Measurements from ENCODE around the gene NOTUM.

The NOTUM gene

DNA sequence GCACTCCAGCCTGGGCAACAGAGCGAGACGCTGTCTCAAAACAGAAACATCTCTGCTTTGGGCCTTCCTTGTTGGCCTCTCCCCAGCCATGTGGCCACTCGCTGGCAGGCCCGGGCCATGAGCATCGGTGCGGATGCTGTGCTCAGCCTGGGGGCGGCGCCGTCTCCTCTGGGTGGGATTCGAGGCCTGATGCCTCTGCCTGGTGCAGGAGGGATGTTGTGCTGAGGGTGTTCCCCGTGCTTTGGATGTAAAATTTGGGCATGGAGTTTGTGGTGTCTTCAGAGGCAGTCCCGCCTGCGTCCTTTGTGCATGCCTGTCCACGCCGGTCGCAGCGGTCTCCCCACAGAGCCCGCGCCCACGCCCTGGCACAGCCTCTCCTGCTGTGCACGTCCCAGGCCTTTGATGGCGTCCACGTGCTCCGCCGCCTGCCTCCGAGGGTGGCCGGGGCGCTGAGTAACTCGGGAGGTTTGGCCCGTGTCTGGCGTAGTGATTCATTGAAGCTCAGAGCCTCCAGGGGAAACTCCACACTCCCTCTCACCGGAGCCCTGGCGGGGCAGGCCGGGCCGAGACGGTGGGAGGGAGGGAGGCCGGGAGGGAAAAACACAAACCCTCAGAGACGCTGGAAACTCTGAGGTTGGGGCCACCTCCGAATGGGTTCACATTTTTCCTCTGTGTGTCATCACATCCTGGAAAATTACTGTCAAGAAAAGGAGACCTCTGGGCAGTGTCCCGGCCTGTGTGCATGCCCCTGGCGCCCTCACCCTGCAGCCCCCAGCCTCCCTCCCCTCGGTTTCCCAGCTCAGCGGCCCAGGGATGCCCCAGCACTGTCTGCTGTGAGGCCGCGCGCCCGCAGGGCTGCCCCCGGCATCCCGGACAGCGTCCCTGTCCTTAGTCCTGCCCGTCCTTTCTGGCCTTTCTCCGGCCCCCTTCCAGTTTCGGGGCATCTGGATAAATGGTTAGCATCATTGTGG, 42.7 kb upstream of the NOTUM start:
- H3K4me1 ChIP-seq (ENCODE audit: control insufficient read depth in 5 of 5, insufficient read depth in 5 of 5, low read length in 5 of 5), result peaks cover 8 to 32% (median 19%) of the 10 kb centered on the region in 5 donors
- no peak overlapping the region for H3K9ac ChIP-seq (ENCODE audit: low read length in 5 of 5)
- no peak overlapping the region for H3K27ac ChIP-seq (ENCODE audit: low read depth, low read length)
- H3K4me3 ChIP-seq (ENCODE audit: low read depth in 1 of 5, low read length in 5 of 5), result no peak overlapping the region
- no peaks in the 10 kb centered on the region for H3K9me3 ChIP-seq (ENCODE audit: control insufficient read depth in 5 of 5, low read length in 5 of 5)
- H3K27me3 ChIP-seq (ENCODE audit: control insufficient read depth in 5 of 5, insufficient read depth in 4 of 5, low read length in 5 of 5), result no peaks in the 10 kb centered on the region
- H3K36me3 ChIP-seq (ENCODE audit: control insufficient read depth in 5 of 5, insufficient read depth in 5 of 5, low read length in 5 of 5), result peaks cover 0 to 6% (median 0%) of the 10 kb centered on the region in 5 donors

DNA sequence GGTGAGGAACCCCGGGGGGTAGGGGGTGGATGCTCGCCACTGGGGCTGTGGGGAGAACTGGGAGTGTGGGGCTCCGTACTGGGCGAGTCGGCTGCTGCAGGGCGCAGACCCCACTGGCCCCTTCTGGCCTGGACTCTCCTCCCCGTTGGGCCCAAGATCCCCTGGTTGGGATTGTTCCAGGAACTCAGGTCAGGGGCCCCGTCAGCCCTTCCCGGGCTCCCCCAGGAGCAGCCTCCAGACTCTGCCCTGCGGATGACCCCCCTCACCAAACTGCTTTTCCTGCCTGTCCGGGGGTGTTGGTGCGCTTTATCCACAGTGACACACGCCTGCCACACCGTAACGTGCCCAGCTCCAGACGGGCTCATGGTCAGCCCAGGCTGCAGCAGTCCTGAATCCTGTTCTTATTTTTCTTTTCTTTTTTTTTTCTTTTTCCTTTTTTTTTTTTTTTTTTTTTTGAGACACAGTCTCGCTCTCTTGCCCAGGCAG, 40.6 kb upstream of the NOTUM start:
- no peak overlapping the region for H3K4me3 ChIP-seq (ENCODE audit: low read depth in 1 of 5, low read length in 5 of 5)
- no peaks in the 10 kb centered on the region for H3K9me3 ChIP-seq (ENCODE audit: control insufficient read depth in 5 of 5, low read length in 5 of 5)
- no peaks in the 10 kb centered on the region for H3K27me3 ChIP-seq (ENCODE audit: control insufficient read depth in 5 of 5, insufficient read depth in 4 of 5, low read length in 5 of 5)
- peaks cover 8 to 30% (median 19%) of the 10 kb centered on the region in 5 donors for H3K4me1 ChIP-seq (ENCODE audit: control insufficient read depth in 5 of 5, insufficient read depth in 5 of 5, low read length in 5 of 5)
- H3K9ac ChIP-seq (ENCODE audit: low read length in 5 of 5), result no peak overlapping the region
- peaks cover 0 to 16% (median 5%) of the 10 kb centered on the region in 5 donors for H3K36me3 ChIP-seq (ENCODE audit: control insufficient read depth in 5 of 5, insufficient read depth in 5 of 5, low read length in 5 of 5)
- no peak overlapping the region for H3K27ac ChIP-seq (ENCODE audit: low read depth, low read length)

DNA sequence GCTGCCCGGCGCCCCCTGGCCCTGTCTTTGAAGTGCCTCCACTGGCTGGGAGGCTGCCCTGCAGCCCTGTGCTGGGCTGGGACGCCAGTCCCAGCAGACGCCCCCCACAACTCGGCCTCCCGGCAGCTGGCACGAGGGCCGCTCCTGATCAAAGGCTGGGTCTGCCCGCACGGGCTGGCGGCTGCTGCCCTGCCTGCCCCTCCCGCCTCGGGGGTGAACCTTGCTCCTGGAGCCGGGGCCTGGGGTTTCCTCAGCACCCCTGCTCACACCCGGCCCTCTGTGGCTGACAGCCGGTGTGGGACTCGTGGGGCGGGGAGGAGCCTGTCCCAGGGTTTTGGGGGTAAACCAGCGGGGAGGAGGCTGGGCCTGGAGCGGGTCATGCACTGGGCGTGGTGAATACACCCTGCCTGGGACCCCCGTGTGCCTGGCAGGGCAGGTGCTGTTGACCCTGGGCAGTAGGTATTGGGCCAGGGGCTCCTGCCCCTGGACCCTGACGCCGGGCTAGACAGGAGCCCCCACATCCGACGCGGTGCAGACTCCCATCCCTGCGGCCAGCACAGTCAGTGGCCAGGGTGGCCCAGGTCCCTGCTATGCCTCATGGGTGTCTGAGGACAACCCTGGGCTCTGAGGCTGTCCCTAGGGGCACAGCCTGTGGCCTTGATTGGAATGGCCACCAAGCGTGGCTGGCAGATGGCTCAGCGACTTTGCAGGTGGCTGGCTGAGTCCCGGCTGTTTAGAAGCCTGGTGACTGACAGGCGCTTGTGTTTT, 40.0 kb upstream of the NOTUM start:
- Histone ChIP-seq H3K36me3 (ENCODE audit: control insufficient read depth in 5 of 5, insufficient read depth in 5 of 5, low read length in 5 of 5) (peaks cover 0 to 22% (median 9%) of the 10 kb centered on the region in 5 donors), H3K9me3 (ENCODE audit: control insufficient read depth in 5 of 5, low read length in 5 of 5) (no peaks in the 10 kb centered on the region), H3K4me3 (ENCODE audit: low read depth in 1 of 5, low read length in 5 of 5) (no peak overlapping the region), H3K4me1 (ENCODE audit: control insufficient read depth in 5 of 5, insufficient read depth in 5 of 5, low read length in 5 of 5) (peaks cover 4 to 24% (median 14%) of the 10 kb centered on the region in 5 donors), H3K27ac (ENCODE audit: low read depth, low read length) (no peak overlapping the region), H3K27me3 (ENCODE audit: control insufficient read depth in 5 of 5, insufficient read depth in 4 of 5, low read length in 5 of 5) (no peaks in the 10 kb centered on the region), H3K9ac (ENCODE audit: low read length in 5 of 5) (no peak overlapping the region)

DNA sequence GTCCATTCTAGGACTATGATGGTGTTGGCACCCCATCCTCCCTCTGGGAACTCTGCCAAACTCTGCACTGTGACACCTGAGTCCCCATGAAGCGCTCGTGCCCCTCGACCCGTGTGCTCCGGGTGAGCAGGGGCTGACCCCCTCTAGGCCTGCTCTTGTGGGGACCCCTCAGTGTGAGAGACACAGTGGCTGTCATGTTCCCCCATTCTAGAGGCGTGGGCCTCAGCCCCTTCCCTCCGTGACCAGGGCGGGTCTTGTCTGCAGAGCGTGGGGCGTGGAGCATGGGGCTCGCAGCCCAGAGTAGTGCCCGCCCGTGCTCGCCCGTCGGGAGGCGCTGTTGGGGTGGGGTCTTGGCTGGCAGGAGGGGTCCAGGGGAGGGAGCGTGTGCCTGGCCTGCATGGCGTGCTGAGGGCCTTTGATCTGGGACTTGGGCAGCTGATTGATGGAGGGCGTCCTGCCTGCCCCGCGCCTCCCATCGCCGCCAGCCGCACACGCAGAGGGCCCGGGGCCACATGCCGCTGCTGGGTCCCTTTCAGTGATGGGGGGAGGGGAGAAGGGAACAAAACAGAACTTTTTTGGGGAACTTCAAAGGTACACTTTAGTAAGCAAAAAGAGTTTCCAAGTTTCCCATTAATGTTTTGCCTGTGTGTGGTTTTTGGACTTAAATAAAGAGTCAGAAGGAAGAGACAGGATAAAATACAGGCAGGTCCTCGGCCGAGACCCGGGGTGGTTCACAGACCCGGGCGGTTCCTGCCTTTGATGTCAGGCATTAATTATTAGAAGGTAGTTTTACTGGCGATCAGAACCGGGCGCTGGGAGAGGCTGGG, 39.2 kb upstream of the NOTUM start:
- no peak overlapping the region for H3K27ac ChIP-seq (ENCODE audit: low read depth, low read length)
- no peak overlapping the region for H3K9ac ChIP-seq (ENCODE audit: low read length in 5 of 5)
- H3K4me1 ChIP-seq (ENCODE audit: control insufficient read depth in 5 of 5, insufficient read depth in 5 of 5, low read length in 5 of 5), result peaks cover 2 to 19% (median 13%) of the 10 kb centered on the region in 5 donors
- peaks cover 0 to 26% (median 11%) of the 10 kb centered on the region in 5 donors for H3K36me3 ChIP-seq (ENCODE audit: control insufficient read depth in 5 of 5, insufficient read depth in 5 of 5, low read length in 5 of 5)
- no peaks in the 10 kb centered on the region for H3K27me3 ChIP-seq (ENCODE audit: control insufficient read depth in 5 of 5, insufficient read depth in 4 of 5, low read length in 5 of 5)
- H3K4me3 ChIP-seq (ENCODE audit: low read depth in 1 of 5, low read length in 5 of 5), result no peak overlapping the region
- H3K9me3 ChIP-seq (ENCODE audit: control insufficient read depth in 5 of 5, low read length in 5 of 5), result no peaks in the 10 kb centered on the region

DNA sequence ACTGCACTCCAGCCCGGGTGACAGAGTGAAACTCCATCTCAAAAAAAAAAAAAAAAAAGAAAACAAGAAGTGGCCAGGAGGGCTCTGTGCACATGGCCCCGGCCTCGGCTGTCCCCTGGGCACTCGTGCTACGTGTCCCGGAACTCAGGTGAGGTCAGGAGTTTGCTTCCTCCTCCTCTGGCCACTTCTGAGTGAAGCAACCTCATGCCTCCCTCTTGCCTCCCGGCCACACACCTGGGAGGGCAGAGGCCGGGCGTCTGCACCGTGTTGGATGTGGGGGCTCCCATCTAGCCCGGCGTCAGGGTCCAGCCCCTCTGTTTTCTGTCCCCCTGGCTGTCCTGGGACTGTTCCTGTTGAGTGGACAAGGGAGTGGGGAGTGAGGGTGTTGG, 38.6 kb upstream of the NOTUM start:
- H3K4me1 ChIP-seq (ENCODE audit: control insufficient read depth in 5 of 5, insufficient read depth in 5 of 5, low read length in 5 of 5), result peaks cover 2 to 19% (median 13%) of the 10 kb centered on the region in 5 donors

DNA sequence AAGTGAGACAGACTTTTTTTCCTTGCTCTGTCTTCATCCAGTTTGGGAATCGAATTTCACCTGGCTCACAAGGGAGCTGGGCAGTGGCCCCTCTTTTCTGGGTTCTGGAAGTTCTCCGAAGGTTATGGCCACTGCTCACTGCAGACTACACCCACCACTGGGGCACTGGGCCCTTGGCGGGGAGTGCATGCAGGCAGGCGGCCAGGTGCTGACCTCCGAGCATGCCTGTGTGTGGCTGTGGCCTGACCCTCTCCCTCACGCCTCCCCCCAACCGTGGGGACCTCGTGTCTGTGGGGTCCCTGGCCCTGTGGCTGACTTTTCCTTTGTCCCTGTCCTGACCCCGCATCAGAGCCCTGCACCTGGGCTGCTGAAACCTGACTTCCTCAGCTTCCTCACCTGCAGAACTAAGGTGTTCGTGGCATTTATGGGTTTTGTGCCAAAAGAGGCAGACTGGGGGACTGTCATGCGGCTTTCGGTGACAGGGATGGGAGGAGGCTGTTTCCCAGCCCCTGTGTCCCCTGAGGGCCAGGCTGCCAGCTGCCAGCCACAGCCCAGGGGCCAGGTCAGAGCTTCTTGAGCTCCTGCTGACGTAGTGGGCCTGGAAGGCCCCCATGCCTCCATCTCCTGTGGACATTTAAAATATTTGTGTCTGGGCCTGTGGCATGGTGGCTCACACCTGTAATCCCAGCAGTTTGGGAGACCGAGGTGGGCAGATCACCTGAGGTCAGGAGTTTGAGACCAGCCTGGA, 37.9 kb upstream of the NOTUM start:
- H3K27me3 ChIP-seq (ENCODE audit: control insufficient read depth in 5 of 5, insufficient read depth in 4 of 5, low read length in 5 of 5), result no peaks in the 10 kb centered on the region
- no peak overlapping the region for H3K4me3 ChIP-seq (ENCODE audit: low read depth in 1 of 5, low read length in 5 of 5)
- no peak overlapping the region for H3K9ac ChIP-seq (ENCODE audit: low read length in 5 of 5)
- H3K4me1 ChIP-seq (ENCODE audit: control insufficient read depth in 5 of 5, insufficient read depth in 5 of 5, low read length in 5 of 5), result peaks cover 2 to 11% (median 8%) of the 10 kb centered on the region in 5 donors
- H3K9me3 ChIP-seq (ENCODE audit: control insufficient read depth in 5 of 5, low read length in 5 of 5), result no peaks in the 10 kb centered on the region
- no peak overlapping the region for H3K27ac ChIP-seq (ENCODE audit: low read depth, low read length)
- peaks cover 0 to 27% (median 15%) of the 10 kb centered on the region in 5 donors for H3K36me3 ChIP-seq (ENCODE audit: control insufficient read depth in 5 of 5, insufficient read depth in 5 of 5, low read length in 5 of 5)

More for the DNA sequence above, 38.6 kb upstream of the NOTUM start:
- H3K4me3 ChIP-seq (ENCODE audit: low read depth in 1 of 5, low read length in 5 of 5), result no peak overlapping the region
- H3K9me3 ChIP-seq (ENCODE audit: control insufficient read depth in 5 of 5, low read length in 5 of 5), result no peaks in the 10 kb centered on the region
- peaks cover 0 to 25% (median 11%) of the 10 kb centered on the region in 5 donors for H3K36me3 ChIP-seq (ENCODE audit: control insufficient read depth in 5 of 5, insufficient read depth in 5 of 5, low read length in 5 of 5)
- no peak overlapping the region for H3K9ac ChIP-seq (ENCODE audit: low read length in 5 of 5)
- no peaks in the 10 kb centered on the region for H3K27me3 ChIP-seq (ENCODE audit: control insufficient read depth in 5 of 5, insufficient read depth in 4 of 5, low read length in 5 of 5)
- no peak overlapping the region for H3K27ac ChIP-seq (ENCODE audit: low read depth, low read length)

DNA sequence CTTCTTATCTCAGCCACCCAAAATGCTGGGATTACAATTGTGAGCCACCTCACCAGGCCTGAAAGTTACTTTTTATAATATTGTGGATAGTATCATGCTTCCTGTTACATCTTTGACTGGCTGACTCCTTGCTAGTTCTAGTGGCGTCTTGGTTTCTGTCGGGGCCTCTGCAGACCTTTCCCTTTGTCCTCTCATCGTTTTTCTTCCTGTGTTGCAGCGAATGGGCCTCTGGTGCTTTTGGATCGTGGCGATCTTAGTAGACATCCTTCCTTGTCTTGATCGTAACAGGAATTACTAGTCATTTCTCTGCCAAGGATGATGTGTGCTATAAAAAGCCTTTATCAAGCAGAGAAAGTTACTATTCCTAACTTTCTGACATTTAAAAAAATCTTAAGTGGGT, 37.2 kb upstream of the NOTUM start:
- peaks cover under 1 to 5% (median 1%) of the 10 kb centered on the region in 5 donors for H3K4me1 ChIP-seq (ENCODE audit: control insufficient read depth in 5 of 5, insufficient read depth in 5 of 5, low read length in 5 of 5)
- H3K9me3 ChIP-seq (ENCODE audit: control insufficient read depth in 5 of 5, low read length in 5 of 5), result no peaks in the 10 kb centered on the region
- H3K9ac ChIP-seq (ENCODE audit: low read length in 5 of 5), result no peak overlapping the region
- H3K4me3 ChIP-seq (ENCODE audit: low read depth in 1 of 5, low read length in 5 of 5), result no peak overlapping the region
- H3K27ac ChIP-seq (ENCODE audit: low read depth, low read length), result no peak overlapping the region
- no peaks in the 10 kb centered on the region for H3K27me3 ChIP-seq (ENCODE audit: control insufficient read depth in 5 of 5, insufficient read depth in 4 of 5, low read length in 5 of 5)
- H3K36me3 ChIP-seq (ENCODE audit: control insufficient read depth in 5 of 5, insufficient read depth in 5 of 5, low read length in 5 of 5), result peaks cover 0 to 33% (median 21%) of the 10 kb centered on the region in 5 donors

DNA sequence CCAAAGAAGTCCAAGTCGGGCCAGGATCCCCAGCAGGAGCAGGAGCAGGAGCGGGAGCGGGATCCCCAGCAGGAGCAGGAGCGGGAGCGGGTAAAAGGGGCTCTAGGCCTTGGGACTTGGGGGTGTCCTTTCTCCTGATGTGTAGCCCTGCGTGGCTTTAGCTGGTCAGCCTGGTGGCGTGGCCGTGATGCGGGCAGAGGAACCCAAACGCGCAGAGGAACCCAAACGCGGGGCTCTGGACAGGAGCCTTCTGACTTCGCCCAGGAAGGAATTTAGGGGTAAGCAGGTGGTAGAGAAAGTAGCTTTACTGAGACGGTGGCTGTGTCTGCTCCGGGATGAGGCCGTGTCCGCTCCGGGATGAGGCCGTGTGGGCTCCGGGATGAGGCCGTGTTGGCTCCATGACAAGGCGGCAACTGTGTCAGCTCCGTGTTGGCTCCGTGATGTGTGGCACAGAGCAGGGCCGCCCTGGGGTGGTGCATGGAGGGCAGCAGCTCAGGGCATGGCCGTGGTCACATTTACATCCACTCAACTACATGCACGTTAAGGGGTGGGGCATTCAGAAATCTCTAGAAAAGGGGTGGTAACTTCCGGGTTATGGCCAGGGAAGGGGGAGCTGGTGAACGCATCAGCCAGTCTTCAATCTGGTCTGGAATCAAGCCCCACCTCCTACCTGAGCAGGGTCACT, 35.9 kb upstream of the NOTUM start:
- no peak overlapping the region for H3K9ac ChIP-seq (ENCODE audit: low read length in 5 of 5)
- no peak overlapping the region for H3K27ac ChIP-seq (ENCODE audit: low read depth, low read length)
- no peaks in the 10 kb centered on the region for H3K27me3 ChIP-seq (ENCODE audit: control insufficient read depth in 5 of 5, insufficient read depth in 4 of 5, low read length in 5 of 5)
- no peaks in the 10 kb centered on the region for H3K9me3 ChIP-seq (ENCODE audit: control insufficient read depth in 5 of 5, low read length in 5 of 5)
- H3K4me1 ChIP-seq (ENCODE audit: control insufficient read depth in 5 of 5, insufficient read depth in 5 of 5, low read length in 5 of 5), result peaks cover 0 to 9% (median 5%) of the 10 kb centered on the region in 5 donors
- H3K4me3 ChIP-seq (ENCODE audit: low read depth in 1 of 5, low read length in 5 of 5), result no peak overlapping the region
- peaks cover 0 to 33% (median 21%) of the 10 kb centered on the region in 5 donors for H3K36me3 ChIP-seq (ENCODE audit: control insufficient read depth in 5 of 5, insufficient read depth in 5 of 5, low read length in 5 of 5)

Measured in subcutaneous abdominal adipose tissue (tissue), 5 donors.